GM19395 (cell line): ENCODE measurements around the gene ADH6.
"Not testable (repeated sequence)": the region's sequence is repeated elsewhere in the genome, so short reads cannot be mapped to it uniquely, and the experiment has no call there.

Source experiments
- ATAC-seq: cut with Tn5 transposase; IDR thresholded peaks from one replicate; pipeline ENCODE4 v1.9.1; 2021; ENCODE audit warnings: mild to moderate bottlenecking, moderate library complexity; ENCODE audit not compliant: unreplicated experiment

ADH6 gene

GRCh38 chr4:99219072-99219471 lies at the start of gene ADH6:
Gene ADH6 (minus strand): TSS chr4:99219246. CDS start chr4:99219152, 94 bp downstream.
- no peak for ATAC-seq

DNA sequence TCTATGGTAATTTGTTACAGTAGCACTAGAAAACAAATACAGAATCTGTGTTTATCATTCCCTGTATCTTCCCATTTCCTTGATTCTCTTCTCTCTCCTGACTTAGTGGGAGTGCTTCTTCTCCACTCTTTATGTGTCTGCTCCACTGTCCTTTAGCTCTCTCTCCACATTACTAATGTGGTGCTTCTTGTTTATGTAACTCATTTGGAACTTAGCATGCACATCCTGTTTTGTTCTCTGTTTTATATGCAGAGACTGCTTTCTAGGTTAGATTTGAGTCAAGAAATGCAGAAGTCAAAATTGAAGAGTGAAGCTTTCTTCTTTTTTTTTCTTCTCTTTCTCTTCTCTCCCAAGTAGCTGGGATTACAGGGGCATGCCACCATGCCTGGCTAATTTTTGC lies 45.9 kb upstream of the ADH6 start:
- ATAC-seq, result peak; percentile 65

GRCh38 chr4:99252746-99253145 lies 33.7 kb upstream of the ADH6 start:
- no peak for ATAC-seq

- ATAC-seq, result no peak
Measured at GRCh38 chr4:99248714-99249113, 29.7 kb upstream of the ADH6 start.

GRCh38 chr4:99235955-99236354 lies 16.9 kb upstream of the ADH6 start:
- ATAC-seq, result no peak

DNA sequence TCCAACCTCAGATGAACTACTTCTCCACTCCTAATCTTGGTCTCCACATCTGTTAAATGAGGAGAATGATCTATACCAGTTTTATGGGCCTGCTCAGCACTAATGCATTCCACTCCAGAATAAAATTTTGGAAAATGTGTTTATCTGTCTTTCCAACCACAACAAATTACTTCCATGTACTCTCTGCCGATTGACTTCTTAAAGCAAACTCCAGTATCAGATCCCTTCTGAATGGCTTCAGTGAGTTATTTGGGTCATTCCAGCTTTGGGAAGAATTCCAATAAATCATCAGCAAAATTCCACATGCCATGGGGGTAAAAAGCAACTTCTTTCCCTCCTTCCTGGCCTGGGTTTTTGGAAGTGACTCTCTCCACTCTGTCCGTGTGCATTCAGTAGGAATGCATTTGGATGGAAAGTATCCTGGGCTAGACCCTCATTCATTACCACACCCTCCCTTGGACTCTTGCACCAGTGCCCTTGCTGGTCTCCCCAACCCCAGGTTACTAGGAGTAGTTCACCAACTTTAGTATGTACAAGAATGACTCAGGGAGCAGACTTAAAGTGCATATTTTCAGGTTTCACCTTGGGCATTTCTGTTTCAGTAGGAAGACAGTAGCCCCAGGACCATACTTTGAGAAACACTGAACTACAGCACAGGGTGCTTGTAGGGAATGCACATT lies 15.4 kb upstream of the ADH6 start:
- no peak for ATAC-seq

DNA sequence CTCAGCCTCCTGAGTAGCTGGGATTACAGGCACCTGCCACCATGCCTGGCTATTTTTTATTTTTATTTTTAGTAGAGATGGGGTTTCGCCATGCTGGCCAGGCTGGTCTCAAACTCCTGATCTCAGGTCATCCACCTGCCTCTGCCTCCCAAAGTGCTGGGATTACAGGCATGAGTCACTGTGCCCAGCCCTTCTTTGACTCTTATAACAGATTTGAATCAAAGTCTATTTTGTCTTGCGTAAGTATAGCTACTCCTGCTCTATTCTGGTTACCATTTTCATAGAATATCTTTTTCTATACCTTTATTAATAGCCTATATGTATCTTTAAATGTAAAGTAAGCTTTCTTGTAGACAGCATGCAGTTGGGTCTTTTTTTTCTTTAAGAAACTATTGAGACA lies 14.4 kb upstream of the ADH6 start:
- ATAC-seq, result not testable (repeated sequence)

- not testable (repeated sequence) for ATAC-seq
Measured at GRCh38 chr4:99228706-99229105, 9.7 kb upstream of the ADH6 start.

DNA sequence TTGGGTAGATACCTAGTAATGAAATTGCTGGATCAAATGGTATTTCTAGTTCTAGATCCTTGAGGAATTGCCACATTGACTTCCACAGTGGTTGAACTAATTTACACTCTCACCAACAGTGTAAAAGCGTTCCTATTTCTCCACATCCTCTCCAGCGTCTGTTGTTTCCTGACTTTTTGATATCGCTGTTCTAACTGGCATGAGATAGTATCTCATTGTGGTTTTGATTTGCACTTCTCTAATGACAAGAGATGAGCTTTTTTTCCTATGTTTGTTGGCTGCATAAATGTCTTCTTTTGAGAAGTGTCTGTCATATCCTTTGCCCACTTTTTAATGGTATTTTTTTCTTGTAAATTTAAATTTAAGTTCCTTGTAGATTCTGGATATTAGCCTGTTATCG lies 8.6 kb upstream of the ADH6 start:
- not testable (repeated sequence) for ATAC-seq

- no peak for ATAC-seq
Measured at GRCh38 chr4:99221980-99222379, 2.9 kb upstream of the ADH6 start.

- ATAC-seq, result peak; percentile 79
Measured at GRCh38 chr4:99219479-99219878, 433 bp upstream of the ADH6 start.

- no peak for ATAC-seq
Measured at GRCh38 chr4:99215521-99215920, 3.5 kb downstream of the ADH6 start.

DNA sequence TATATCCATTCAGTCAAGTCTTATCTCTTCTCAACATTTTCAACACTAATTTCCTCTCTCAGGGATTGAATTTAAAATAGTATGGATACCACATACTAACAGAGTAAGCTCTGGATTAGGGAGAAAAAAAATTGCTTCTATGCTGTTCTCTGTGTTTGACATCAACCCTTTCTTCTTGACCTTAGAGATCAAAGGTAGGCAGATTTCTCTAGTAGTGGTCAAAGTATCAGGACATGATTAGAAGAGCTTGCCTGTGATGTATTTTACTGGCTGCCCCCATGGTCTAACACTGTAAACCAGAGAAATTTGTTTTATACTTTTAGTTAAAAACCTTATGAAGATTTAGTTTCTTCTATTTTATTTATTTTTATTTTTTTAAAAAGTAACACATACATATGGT lies 8.3 kb downstream of the ADH6 start:
- ATAC-seq, result no peak

- ATAC-seq, result no peak
Measured at GRCh38 chr4:99209671-99210070, 9.4 kb downstream of the ADH6 start.

DNA sequence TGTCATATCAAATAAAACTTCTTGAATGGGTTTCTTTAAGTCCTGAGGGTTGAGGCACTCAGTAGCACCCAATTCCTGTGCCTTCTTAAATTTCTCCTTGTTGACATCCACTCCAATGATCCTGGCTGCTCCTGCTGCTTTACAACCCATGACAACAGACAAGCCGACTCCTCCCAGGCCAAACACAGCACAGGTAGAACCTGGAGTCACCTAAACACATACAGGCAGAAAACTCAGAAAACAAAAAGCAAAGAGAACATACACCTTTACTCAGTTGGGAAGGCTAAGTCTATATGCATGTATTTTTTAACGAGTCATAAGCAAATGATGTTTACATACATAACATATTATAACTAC lies 10.3 kb downstream of the ADH6 start:
- no peak for ATAC-seq

GRCh38 chr4:99207911-99208718 lies 10.9 kb downstream of the ADH6 start:
- ATAC-seq, result no peak

DNA sequence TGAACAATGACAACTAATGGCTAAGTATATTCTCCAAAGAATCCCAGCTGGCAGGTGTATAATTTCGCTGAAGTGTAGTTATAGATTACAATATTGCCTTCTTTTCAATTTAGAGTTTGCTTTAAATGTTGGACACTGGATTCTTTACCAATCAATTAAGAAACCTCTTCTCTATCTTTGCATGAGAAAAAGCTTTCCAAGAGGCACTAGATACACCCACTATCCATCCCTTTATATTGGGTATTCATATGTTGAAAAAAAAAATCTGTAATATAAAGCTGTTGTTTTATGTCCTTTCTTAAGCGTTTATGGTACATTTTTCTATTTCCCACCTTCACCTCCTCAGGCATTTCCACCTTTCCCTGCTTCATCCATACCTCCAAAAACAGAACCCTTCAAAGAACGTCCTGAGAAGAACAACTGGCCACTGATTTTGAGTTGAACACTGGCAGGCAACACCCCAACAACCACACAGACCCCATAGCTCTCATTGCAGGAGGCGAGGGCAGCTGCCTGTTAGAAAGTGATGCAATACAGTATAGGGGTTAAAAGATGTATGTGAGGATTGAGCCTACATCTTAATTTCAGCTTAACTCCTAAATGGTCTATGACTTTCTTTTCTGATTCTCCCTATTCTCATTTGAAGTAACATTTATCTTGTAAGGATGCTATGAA lies 11.8 kb downstream of the ADH6 start:
- no peak for ATAC-seq

- no peak for ATAC-seq
Measured at GRCh38 chr4:99205153-99205979, 13.7 kb downstream of the ADH6 start.

DNA sequence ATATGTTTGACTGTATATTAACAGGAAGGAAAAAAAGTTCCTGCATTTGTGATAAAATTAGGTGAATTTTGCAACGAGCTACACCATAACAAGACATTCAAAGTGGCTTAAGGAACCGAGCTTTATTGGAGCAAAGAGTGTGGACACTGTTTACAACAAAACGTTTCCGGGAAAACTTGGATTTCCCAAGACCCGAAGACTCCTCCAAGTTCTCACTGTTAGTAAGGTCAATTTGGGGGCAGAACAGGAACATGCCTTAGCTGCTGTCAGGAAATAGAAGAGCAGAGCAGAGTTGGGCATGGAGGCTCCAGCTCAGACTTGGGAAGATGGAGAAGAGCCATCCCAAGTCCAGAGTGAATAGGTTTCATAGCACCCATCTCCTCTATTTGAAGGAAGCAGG lies 16.5 kb downstream of the ADH6 start:
- ATAC-seq, result no peak

DNA sequence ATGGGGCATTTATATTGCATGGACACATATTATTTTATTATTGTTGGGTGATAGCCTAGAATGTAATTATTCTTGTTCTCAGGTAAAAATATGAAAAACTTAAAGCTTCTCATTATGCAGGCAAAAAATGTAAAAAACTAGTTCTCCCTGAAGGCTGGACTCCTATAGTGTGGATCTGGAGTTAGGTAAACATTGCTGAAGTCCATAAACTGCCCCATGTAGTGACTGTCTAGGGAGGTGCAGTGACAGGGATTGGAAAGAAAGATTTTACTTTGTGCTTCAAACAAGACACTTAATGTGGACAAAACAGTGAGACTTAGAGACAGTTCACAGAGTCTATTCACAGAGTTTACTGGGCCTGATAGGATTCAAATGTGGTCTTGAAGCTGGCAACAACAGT lies 17.0 kb downstream of the ADH6 start:
- no peak for ATAC-seq

GRCh38 chr4:99201690-99202089 lies 17.4 kb downstream of the ADH6 start:
- no peak for ATAC-seq
